HG03066 (cell line): ENCODE measurements around the gene ZFHX3.
"Not testable (repeated sequence)": the region's sequence is repeated elsewhere in the genome, so short reads cannot be mapped to it uniquely, and the experiment has no call there.

Experiments
- ATAC-seq: cut with Tn5 transposase; IDR thresholded peaks from one replicate; pipeline ENCODE4 v1.9.1; 2021; ENCODE audit warnings: low read depth; ENCODE audit not compliant: unreplicated experiment

Gene ZFHX3

DNA sequence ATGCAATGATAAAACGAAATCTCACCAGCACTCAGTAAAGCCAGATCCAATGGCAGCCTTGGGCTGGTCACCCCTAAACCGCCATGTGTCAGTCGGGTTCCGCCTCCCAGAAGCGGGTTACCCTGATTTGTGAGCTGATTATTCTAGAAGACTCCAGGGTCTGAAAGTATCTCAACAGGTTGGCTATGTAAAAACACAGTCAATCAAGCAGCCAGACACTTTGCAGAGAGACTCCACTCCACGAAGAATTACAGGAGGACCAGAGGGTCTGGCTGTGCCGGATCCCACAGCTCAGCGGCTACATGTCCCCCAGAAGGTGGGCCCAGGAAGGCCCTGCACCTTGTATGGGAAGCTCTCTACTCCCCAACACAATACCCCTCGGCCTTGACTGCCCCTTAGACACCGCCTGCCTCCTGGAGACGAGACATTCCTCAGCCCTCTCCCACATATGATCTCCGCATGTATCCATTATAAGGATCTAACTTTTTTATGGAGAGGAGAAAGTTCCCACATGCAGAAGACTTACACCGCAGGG, 23.3 kb downstream of the ZFHX3 start:
- no peak for ATAC-seq

DNA sequence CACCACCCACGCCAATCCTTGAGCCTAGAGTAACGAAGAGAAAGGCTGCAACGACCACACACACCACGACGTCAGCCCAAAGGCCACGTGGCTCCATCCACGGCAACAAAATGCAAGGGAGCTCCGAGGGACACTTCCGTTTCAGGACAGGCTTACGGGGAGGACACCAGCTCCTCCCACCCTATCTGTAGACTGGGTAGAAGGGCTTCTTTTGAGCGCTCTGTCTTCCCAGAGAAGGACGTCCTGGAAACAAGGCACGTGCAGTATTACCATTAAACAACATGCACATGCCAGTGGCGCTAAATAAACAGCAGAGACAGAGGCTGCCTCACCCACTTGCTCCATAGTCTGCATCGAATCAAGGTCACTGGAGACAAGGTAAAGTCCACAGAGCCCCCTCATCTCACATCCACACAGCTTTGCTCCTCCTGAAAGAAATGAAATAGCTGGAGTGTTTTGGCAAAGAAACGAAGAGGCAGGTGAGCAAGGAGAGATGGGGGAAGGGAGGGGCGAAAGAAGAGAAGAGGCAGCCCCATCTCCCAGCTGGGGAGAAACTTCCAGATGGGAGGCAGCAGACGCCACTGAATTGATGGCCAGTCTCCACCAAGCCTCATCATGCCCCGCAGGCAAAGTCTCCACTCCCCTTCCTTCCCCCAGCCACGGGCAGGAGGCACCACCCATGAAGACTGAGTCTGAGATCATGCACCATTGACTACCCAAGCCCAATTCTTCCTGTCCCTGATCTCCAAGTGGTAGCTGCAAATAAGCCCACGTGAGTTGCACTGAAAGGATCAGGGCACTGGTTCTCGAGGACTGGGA, 24.0 kb downstream of the ZFHX3 start:
- no peak for ATAC-seq

DNA sequence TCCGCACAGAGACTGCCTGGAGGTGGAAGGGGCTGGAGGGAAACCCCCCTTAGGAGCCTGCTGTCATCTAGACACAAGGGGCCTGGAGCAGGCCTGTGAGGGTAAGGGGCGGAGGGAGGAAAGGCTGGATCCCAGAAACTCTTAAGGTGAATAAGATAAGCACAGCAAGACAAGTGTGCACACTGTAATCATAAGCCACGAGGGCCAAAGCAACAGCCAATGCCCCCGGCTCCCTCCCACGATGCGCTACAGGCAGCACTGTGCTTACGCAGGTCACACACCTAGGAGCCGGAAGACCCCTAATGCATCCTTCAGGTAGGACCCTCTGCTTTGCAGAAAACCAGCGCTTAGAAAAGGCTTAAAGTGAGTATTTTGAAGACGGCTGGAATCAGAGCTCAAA, 24.6 kb downstream of the ZFHX3 start:
- ATAC-seq: no peak

DNA sequence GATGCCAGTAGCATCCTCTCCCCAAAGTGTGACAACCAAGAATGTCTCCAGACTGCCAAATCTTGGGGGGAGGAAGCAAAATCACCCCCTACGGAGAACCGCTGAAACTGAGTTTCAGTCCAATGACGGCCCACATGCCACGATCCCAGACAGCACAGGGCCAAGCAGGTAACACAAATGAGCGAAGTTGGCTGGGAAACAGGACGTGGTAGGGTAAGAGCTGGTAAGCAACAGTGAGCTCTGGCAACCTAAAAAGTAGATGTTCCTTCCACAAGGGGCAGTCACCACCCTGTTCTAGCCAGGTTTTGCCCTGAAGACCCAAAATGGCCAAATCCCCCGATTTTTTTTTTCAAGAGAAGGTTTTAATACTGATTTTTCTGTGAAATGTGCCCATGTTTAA, 25.4 kb downstream of the ZFHX3 start:
- no peak for ATAC-seq

DNA sequence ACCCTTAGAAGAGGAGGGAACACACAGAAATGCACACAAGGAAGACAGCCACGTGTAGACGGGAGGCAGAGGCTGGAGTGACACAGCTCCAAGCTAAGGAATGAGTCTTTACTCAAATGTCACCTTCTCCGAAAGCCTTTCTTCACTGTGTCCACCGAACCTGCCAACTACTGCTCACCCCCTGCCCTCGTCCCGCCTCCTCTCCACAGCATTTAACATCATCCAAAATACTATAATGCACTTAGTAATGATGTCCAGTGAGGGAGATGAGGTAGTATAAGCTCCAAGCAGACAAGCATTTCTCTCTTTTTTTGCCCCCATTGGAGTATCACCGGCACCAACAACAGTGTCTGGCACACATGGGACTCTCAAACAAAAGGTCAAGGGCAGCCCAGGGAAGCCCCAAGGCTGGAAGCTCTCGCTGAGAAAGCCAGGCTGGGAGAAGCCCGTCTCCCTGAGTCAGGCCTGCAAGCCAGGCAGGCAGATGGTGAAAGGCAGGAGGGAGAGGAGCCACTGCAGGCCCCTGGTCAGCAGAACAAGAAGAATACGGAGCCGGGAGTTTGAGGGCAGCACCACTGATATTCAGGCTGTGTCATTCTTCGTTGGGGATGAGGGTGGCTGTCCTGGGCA, 25.9 kb downstream of the ZFHX3 start:
- ATAC-seq: no peak

DNA sequence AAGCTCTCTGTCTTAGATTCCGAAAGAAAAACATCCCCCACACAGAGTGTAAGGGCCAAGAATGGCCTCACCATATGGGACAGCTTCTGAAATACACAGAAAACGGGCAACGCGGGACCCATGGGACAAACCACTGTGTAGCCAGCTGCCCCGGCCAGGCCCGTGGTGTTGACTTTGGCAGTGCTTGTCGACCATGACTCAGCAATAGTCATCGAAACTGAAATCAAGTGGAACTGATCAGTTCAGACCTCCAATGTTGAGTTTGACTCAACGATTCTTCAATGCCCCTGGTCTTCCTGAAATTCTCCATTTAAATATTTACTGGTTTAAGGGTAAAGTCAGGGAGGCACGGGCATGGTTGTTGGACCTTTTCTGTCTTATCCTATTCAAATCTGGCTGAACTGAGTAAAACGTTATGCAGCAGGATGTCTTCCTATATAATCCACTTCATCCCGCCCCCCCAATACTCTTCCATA, 27.5 kb downstream of the ZFHX3 start:
- no peak for ATAC-seq

DNA sequence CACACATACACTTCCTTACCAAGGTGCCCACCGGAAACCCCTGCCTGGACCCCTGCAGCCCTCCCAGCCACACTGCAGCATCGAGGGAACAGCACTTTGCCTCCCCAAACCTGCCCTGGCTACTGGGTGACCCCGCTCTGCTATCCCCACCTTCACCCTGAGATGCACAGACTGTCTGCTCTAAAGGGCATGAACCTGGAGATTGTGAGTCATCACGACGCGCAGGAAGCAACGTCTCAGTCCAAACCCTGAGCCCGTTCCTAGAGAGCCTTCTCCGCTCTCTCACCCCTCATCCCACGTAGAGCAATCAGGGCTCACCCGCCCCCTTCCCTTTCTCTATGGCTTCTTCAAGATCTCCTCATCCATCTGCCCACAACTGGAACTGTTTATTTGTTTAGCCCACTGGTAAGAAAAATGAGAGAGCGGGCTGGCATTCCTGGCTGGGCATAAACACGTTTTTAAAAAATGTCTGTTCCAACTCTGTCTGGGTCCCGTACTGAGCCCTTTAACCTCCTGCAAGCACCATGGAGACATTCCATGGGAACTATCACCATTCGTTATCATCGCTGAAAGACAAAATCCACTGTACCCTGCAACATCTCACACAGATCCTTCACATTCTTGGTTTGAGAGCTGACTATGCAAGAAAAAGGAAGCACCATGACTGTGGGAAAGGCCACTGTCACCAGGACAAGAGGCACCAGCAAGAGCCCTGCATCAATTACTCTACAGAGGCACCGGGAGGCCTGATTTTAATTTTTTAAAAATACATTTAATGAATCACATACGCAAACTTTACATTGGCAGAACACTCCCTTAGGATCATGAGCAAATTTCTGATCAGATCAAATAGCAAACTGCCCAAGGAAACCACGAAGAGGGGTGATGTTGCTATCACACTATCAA, 28.2 kb downstream of the ZFHX3 start:
- no peak for ATAC-seq

DNA sequence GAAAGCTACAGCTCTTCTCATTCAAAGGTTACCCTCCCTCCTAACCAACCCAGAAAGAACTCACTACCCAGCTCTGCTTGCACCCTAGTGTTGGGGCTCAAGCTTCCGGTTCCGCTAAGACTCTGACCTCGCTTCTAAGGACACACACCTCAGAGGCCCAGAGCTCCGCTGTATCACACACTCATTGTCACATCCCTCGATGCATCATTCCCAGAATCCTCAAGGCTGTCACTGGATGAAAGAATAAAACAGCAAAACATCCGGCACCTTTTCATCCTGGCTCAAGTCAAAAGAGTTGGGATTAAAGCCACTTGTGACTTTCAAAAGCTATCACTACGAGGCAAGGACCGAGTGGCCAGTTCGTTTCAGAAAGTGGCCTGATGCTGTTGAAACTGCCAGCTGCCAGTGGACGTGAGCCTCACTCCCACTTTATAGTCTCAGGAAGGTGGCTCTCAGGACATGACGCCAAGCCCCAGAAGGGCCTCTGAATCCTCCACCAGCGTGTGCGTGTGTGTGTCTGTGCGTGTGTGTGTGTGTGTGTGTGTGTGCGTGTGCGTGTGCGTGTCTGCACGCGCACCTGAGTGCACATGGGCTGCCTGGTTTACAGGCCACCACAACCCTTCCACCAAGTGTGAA, 29.0 kb downstream of the ZFHX3 start:
- ATAC-seq: no peak

DNA sequence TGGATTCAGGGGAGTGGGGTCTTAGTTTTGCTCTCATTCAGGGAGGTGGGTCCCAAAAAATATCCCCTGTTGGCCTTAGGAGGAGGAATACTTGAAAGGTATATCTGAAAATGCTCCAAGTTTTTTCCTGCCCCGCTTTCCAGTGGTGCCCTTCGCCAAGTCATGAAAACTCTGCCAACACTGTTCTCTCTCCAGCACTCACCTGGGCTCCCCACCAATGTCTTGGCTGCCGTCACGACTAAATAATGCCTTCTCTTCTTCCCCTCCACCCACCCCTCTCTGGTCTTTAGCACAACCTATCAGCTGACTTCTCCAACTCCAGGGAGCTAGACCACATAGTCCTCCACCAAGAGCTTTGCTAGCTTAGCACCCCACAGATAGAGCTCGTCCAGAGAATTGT, 30.6 kb downstream of the ZFHX3 start:
- ATAC-seq: no peak

DNA sequence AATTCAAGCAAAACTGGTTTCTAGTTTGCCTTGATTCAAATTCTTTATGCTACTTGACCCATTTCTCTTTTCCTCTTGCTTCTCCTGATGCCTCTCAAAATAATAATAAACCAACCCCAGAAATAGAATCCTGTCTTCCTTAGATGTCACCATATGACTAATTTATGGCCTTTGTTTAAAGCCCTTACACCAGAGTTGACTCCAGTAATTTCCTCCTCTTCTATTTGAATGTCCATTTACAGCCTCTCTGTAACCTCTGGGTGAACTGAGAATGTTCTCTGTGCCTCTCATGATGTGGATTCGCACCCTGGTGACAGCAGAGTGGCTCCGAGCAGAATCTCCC, 31.5 kb downstream of the ZFHX3 start:
- ATAC-seq: peak; percentile 44

DNA sequence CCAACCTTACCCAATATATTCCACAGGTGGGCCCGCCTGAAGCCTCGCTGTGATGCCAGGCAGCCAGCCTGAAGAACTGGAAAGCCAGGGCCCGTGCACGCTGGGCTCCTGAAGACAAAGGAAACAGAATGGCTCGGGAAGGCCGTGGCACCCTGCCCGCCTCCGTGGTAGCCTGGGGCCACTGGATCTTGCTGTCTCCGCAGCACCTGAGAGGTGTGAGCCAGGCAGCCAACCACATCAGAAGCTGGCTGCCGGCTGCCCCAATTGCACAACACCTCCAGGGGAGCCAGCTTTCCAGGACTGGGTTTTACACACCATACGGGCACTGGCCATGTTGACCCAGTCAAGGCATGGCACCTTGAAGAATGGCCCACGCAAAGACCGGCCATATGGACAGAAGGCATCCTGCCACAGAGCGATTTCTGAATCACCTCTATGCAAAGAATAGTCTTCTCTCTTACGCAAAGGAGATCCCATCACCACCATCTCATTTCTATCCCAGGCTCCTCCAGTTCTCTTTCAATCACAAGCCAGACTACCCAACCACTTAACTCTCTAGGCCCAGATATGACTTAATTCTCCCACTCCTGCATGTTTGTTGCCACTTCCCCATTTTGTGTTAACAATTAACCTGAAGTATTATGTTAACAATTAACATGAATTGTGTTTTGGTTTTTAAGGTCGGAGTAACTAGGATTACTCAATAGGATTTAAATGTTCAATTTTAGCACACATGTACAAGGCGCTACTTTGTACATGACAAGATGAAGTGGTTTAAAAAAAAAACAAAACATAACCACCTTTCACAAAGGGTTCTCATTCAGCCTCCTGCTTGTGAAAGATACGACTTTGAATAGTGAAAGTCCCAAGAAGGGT, 32.1 kb downstream of the ZFHX3 start:
- peak; percentile 73 for ATAC-seq

DNA sequence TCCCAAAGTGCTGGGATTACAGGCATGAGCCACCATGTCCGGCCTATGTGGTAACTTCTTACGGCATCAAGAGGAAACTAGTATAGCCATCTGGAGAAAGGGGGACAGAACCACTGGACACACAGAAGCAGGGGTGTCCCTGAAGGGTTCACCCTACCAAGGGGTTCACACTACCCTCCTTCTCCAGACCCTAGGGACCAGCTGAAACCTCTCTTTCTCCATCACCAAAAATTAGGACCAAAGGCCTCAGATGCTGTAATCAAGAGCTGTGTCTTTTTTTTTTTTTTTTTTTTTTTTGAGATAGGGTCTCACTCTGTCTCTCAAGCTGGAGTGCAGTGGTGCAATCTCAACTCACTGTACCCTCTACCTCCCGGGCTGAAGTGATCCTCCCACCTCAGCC, 33.2 kb downstream of the ZFHX3 start:
- ATAC-seq: no peak

DNA sequence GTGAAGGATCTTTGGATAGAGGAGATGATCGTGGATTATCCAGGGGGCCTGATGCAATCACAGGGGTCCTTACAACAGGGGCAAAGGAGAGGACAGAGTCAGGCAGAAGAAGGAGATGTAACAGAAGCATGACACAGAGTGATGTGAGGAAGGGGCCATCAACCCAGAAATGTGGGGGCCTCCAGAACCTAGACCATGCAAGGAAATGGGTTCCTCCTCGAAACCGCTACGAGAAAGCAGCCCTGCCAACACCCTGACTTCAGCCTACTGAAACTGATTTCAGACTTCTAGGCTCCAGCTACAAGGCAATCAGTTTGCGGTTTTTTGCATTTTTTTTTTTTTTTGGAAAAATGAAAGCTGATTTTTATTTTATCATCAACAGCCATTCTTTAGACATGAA, 34.0 kb downstream of the ZFHX3 start:
- ATAC-seq: no peak

DNA sequence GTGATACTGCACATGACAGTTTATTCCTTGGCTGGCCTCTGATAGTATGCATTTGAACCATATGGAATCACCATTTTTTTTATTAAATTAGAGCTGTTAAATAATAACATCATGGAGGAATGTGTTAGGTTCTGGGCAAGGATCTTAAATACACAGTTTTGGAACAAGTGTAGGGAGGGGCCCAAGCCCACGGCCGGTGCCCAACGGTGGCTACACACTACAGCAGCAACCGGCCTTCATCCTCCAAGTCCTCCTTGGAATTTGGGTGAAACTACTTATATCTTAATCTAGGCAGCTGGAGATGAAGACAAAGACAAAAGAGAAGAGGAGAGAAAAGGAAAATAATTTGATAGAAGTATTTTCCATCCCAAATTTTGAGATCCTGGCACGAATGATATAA, 35.6 kb downstream of the ZFHX3 start:
- no peak for ATAC-seq

DNA sequence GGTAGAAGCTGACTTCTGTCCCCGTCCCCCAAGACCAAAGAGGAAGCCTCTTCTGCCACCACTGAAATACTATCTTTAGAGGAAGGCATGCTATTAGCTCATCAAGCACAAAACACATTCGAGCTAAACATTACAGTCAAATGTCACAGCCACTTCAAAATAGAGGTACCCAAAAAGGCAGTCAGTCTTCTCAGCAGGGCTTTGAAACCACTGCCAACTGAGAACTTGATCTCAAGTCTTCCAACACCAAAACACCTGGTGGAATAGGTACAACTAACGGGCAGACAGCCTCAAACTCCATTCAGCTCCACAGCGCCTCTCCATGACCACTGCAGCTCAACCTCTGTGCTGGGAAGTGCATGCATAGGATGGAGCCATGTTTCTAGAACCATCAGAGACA, 36.0 kb downstream of the ZFHX3 start:
- no peak for ATAC-seq

DNA sequence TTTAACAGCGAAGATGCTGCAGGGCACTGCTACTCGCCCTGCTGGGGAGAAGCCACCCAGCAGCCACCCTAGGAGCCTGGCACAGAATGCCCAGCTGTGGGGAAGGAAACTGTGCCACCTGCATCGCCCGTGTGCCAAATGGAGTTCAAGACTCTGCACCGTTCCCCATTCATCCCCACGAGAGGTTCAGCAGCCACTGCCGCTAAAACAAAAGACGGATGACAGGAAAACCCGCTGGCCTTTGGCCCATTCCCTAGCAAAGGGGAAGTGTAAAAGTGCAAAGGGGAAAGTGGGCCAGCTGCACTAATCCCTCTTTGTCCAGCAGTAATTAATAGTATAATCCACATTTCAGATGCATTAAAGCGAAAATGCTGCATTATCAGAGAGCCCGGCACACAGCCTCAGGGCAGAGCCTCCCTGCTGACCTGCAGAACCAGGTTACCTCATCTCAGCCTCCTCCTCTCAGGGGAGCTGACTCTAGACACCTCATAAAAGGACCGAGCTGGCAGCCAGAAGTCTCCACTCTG, 37.7 kb downstream of the ZFHX3 start:
- ATAC-seq: no peak

DNA sequence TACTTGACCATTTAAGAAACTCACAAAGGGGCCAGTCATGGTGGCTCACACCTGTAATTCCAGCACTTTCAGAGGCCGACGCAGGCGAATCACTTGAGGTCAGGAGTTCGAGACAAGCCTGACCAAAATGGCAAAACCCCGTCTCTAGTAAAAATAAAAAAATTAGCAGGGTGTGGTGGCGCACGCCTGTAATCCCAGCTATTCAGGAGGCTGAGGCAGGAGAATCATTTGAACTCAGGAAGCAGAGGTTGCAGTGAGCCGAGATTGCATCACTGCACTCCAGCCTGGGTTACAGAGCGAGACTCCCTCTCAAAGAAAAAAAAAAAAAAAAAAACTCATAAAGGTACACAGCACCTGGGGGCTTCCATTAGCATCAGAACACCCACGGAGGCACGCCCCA, 38.2 kb downstream of the ZFHX3 start:
- ATAC-seq: not testable (repeated sequence)

DNA sequence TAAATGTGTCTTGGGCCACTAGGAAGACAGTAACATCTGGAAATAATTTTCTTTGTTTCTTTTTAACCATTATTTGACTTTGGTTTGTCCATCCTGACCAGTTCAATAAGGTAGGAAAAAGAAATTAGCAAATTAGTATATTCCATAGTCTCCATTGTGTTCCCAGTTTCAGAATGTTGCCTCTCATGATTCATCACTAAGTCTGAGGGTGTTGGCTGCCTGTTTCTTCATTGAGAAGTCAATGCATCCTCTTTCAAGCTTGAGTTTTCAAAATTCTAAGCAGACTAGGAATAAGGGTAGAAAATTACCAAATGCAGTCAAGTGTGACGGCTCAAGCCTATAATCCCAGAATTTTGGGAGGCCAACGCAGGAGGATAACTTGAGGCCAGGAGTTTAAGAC, 41.9 kb downstream of the ZFHX3 start:
- ATAC-seq: no peak

DNA sequence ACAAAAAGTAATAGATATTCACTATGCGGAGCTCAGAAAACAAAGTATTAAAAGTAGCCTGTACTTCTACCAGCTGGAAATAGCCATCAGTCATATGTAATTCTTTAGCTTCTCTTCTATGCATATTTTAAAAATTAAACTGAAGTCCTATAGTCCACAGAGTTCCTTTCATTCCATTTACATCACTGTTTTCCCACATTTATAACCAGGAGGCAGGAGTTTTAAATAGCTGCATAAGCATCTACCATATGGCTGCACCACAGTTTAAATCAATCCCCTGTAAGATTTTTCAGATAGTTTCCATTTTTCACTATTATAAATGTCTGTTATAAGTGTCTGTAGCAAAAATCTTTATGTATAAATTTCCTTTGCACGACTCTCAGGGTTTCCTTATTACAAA, 45.1 kb downstream of the ZFHX3 start:
- no peak for ATAC-seq
